Transverse colon (tissue), 4 donors: ENCODE measurements around the gene USP34. TPM values are rescaled to one million over a fixed set of nuclear protein-coding genes. Genes with fewer than 3 reads are reported as not detected.

ENCODE experiments used
- DNase-seq: peaks from one replicate; pipeline ENCODE4 v3.0.0-alpha.2; 2019
- H3K27ac ChIP-seq, 4 donors: fragments of 200-600 bp; sonication (generic); 2 replicates each; pipeline ENCODE4 v1.5.1; 2016 to 2018; ENCODE audit warnings: inconsistent platforms in 4 of 4
- H3K27me3 ChIP-seq: fragments of 200-600 bp; sonication (generic); 2 replicates; pipeline ENCODE4 v1.5.1; 2017; ENCODE audit warnings: inconsistent platforms
- H3K36me3 ChIP-seq, 4 donors: fragments of 200-600 bp; sonication (generic); 2 replicates each; pipeline ENCODE4 v1.5.1; 2017 to 2019; ENCODE audit warnings: inconsistent platforms in 4 of 4
- H3K4me1 ChIP-seq, 4 donors: fragments of 200-600 bp; sonication (generic); 2 replicates each; pipeline ENCODE4 v1.5.1; 2017 to 2020; ENCODE audit warnings: inconsistent platforms in 4 of 4
- H3K4me3 ChIP-seq, 4 donors: fragments of 200-600 bp; sonication (generic); 1 replicate in 1 of 4; 2 replicates in 3 of 4; pipeline versions ENCODE4 v1.5.1 to v1.6.1; 2017 to 2019; ENCODE audit warnings: inconsistent platforms in 4 of 4
- H3K9me3 ChIP-seq, 2 donors: fragments of 200-600 bp; sonication (generic); 2 replicates each; pipeline ENCODE4 v1.5.1; 2017 to 2019; ENCODE audit warnings: inconsistent platforms in 2 of 2
- EP300 ChIP-seq: sonication (generic); formaldehyde crosslinking; IDR thresholded peaks from one replicate; pipeline ENCODE4 v1.6.1; 2017; ENCODE audit warnings: antibody characterized with exemption, low read depth
- POLR2A ChIP-seq: fragments of 450-650 bp; IDR thresholded peaks from one replicate; pipeline ENCODE4 v1.6.1; 2016; ENCODE audit warnings: antibody characterized with exemption, mild to moderate bottlenecking, moderate library complexity
- POLR2AphosphoS5 ChIP-seq, 3 donors: sonication (generic); formaldehyde crosslinking; IDR thresholded peaks; one replicate each; pipeline ENCODE4 v1.6.1; 2016; ENCODE audit warnings: antibody characterized with exemption in 3 of 3
- WGBS, 2 donors: methylation state at CpG; one replicate each; pipeline ENCODE4 v1.1.5; 2018; ENCODE audit warnings: low coverage in 1 of 2; 5-methylcytosine and 5-hydroxymethylcytosine counted together
- in situ Hi-C, 4 donors: fragments of 200-750 bp; cut with MboI; loops; one replicate each; pipeline versions ENCODE4 v1.15.0 to v1.15.1; 2017; ENCODE audit warnings: low sequenced_read_pairs in 3 of 4, low pct_ligation_motif_present in 1 of 4, low pct_unique_long_range_greater_than_20kb in 1 of 4
- intact Hi-C: fragments of 100-400 bp; cut with DNase I; formaldehyde crosslinking; loops from one replicate; pipeline ENCODE4 v1.15.1; 2023; ENCODE audit warnings: low total_unique reads
- small RNA-seq, 4 donors: library from RNA; depleted of rRNA; stranded (forward); fragments of <200 nt; gene quantifications; one replicate each; pipeline ENCODE3, GENCODE V24; 2016
- total RNA-seq, 4 donors: library from RNA; depleted of rRNA; stranded (reverse); fragments of >200 nt; gene quantifications; one replicate each; pipeline ENCODE4 v1.1.0, GENCODE V29; 2016
- TF ChIP-seq, protein P1 (sequence below), 5 experiments: fragments of 200-600 bp in 3 of 5; fragments of 450-650 bp in 2 of 5; sonication (generic) in 3 of 5; IDR thresholded peaks; 1 replicate in 2 of 5; 2 replicates in 3 of 5; pipeline ENCODE4 v1.5.1; 2016 to 2017; ENCODE audit warnings: antibody characterized with exemption in 5 of 5, inconsistent platforms in 3 of 5, mild to moderate bottlenecking in 2 of 5, moderate library complexity in 1 of 5

Gene USP34
- total RNA-seq, 4 donors from 2014 or later, result 103 to 181 (median 115) TPM

DNA sequence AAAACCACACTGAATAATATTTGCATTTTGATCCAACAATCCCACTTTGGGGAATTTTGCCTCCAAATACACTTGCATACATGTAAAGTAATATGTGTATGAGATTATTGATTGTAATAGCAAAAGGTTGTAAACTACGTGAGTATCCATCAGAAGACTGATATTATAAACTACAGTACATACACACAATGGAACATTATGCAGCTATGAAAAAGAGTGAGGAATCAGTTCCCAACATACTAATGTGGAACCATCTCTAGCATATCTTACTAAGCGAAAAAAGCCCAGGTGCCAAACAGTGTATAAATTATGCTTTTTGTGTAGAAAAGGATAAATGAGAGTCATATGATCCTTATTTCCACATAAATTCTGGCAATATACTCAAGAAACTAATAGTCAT, 324.9 kb downstream of the USP34 start:
- no peaks in the 10 kb centered on the region for H3K27me3 ChIP-seq
- peaks cover 0 to 4% (median 0%) of the 10 kb centered on the region in 4 donors for H3K36me3 ChIP-seq
- TF ChIP-seq POLR2A, result no peak
- no peak for TF ChIP-seq POLR2AphosphoS5 (IDR thresholded peaks at IDR 0.05)
- TF ChIP-seq, protein P1, sequence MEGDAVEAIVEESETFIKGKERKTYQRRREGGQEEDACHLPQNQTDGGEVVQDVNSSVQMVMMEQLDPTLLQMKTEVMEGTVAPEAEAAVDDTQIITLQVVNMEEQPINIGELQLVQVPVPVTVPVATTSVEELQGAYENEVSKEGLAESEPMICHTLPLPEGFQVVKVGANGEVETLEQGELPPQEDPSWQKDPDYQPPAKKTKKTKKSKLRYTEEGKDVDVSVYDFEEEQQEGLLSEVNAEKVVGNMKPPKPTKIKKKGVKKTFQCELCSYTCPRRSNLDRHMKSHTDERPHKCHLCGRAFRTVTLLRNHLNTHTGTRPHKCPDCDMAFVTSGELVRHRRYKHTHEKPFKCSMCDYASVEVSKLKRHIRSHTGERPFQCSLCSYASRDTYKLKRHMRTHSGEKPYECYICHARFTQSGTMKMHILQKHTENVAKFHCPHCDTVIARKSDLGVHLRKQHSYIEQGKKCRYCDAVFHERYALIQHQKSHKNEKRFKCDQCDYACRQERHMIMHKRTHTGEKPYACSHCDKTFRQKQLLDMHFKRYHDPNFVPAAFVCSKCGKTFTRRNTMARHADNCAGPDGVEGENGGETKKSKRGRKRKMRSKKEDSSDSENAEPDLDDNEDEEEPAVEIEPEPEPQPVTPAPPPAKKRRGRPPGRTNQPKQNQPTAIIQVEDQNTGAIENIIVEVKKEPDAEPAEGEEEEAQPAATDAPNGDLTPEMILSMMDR (IDR thresholded peaks at IDR 0.05), result no peak
- TF ChIP-seq EP300, result no peak
- H3K4me3 ChIP-seq, result no peak overlapping the region
- DNase-seq, result no peak
- H3K27ac ChIP-seq, result no peak overlapping the region
- H3K9me3 ChIP-seq, result no peaks in the 10 kb centered on the region
- no peaks in the 10 kb centered on the region for H3K4me1 ChIP-seq
- in situ Hi-C loops, result no loop called here
- 98 to 100% methylated on average over 2 of the region's 2 CpGs for WGBS, 2 donors
- intact Hi-C loops, result no loop called here

DNA sequence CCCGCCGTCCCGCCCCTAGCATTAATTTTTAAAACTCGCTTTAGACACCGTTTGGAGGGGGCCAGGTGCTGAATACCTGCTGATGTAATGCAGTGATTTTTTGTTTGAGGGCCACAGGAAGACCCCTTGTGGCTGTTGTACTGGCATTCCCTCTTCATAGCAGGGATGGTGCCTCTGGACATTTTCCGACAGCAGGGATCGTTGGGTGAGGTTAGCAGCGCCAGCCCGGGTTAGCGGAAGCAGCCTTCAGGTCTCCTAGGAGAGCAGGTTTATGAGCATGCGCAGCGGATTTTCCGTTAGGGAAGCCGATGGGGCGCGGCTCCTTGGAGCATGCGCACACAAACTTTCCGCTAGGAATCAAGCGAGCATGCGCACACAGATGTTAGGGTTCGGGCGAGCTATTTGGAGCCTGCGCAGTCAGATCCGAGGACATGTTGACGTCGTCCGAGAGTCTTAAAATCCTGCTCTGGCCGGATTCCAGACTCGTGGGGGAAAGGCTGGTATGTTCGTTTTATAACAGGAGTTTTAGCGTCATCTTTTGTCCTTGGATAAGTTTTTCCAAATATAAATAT, 326.1 kb downstream of the USP34 start:
- no peaks in the 10 kb centered on the region for H3K27me3 ChIP-seq
- in situ Hi-C loops, result no loop called here
- 25 to 35% methylated on average over 9 to 31 of the region's 31 CpGs for WGBS, 2 donors

DNA sequence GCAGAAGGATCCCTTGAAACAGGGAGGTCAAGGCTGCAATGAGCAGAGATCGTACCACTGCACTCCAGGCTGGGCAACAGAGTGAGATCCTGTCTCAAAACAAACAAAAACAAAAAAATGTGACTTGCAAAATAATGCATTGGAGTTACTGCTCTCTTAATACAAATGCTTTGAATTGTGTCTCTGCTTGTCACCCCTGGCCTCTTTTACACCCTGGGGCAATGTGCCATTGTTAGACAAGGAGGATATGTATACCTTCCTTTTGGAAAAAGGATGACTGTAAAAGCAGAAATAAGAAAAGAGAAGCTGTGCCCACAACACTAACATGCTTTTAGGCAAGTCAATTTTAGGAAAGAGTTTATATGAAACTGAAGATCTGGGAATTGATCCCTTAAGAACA, 329.7 kb downstream of the USP34 start:
- in situ Hi-C loops, result no loop called here

More for the DNA sequence above, 326.1 kb downstream of the USP34 start:
- Histone ChIP-seq H3K4me3 (peak overlapping the region; percentile 33 to 51 (median 38)), H3K9me3 (no peaks in the 10 kb centered on the region), H3K27ac (peak overlapping the region; percentile 62 to 85 (median 78)), H3K4me1 (no peaks in the 10 kb centered on the region), H3K36me3 (peaks cover 0 to 4% (median 0%) of the 10 kb centered on the region in 4 donors)
- TF ChIP-seq POLR2AphosphoS5 (IDR thresholded peaks at IDR 0.05), result peak; percentile 23 to 55 (median 44)
- no peak for TF ChIP-seq EP300
- TF ChIP-seq POLR2A, result peak; percentile 42
- intact Hi-C loops, result no loop called here
- DNase-seq, result peak; percentile 92

DNA sequence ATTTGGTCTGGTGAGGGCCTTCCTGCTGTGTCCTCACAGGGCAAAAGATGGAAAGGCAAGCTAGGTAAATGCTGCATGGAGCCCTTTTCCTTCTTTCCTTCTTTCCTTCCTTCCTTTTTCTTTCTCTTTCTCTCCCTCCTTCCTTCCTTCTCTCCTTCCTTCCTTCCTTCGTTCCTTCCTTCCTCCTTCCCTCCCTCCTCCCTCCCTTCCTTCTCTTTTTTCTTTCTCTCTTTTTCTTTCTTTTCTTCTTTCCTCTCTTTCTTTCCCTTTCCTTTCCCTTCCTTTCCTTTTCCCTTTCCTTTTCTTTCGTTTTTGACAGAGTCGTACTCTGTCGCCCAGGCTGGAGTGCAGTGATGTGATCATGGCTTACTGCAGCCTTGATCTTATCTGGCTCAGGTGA, 332.0 kb downstream of the USP34 start:
- Histone ChIP-seq H3K36me3 (no peaks in the 10 kb centered on the region), H3K27me3 (no peaks in the 10 kb centered on the region), H3K9me3 (no peaks in the 10 kb centered on the region), H3K4me1 (no peaks in the 10 kb centered on the region), H3K27ac (no peak overlapping the region), H3K4me3 (no peak overlapping the region)
- no peak for DNase-seq
- intact Hi-C loops (no loop called here), in situ Hi-C loops (no loop called here)
- WGBS, 2 donors, result 93% methylated on average over 4 of the region's 4 CpGs; no CpG with 5 or more reads in 1 of the 2 donors
- no peak for TF ChIP-seq POLR2A
- no peak for TF ChIP-seq POLR2AphosphoS5 (IDR thresholded peaks at IDR 0.05)
- TF ChIP-seq, protein P1 (IDR thresholded peaks at IDR 0.05), result no peak
- no peak for TF ChIP-seq EP300

More for the DNA sequence above, 329.7 kb downstream of the USP34 start:
- no peaks in the 10 kb centered on the region for H3K9me3 ChIP-seq
- no peak for TF ChIP-seq EP300
- TF ChIP-seq POLR2A, result no peak
- TF ChIP-seq, protein P1 (IDR thresholded peaks at IDR 0.05), result no peak
- TF ChIP-seq POLR2AphosphoS5 (IDR thresholded peaks at IDR 0.05), result no peak
- DNase-seq, result no peak
- no peak overlapping the region for H3K27ac ChIP-seq
- H3K36me3 ChIP-seq, result no peaks in the 10 kb centered on the region
- intact Hi-C loops, result no loop called here
- no peaks in the 10 kb centered on the region for H3K27me3 ChIP-seq
- 95% methylated on average over 1 of the region's 1 CpG; no CpG with 5 or more reads in 1 of the 2 donors for WGBS, 2 donors
- H3K4me3 ChIP-seq, result no peak overlapping the region
- H3K4me1 ChIP-seq, result no peaks in the 10 kb centered on the region

Small RNA genes within 50 kb of the gene (small RNA-seq; reads per million reads assigned to genes)
- 0 reads per million in 4 donors for gene SNORA70B

Other genes with a start within 250 kb of the USP34 start
- 100 to 1,000 TPM in 1 of 4 donors, 10 to 100 TPM in 3; 60.3 to 130 (median 78.0) TPM for gene XPO1, start 67.3 kb upstream of the USP34 start, total RNA-seq